ENCODE results near the gene CNGB1.

CNGB1 gene

DNA sequence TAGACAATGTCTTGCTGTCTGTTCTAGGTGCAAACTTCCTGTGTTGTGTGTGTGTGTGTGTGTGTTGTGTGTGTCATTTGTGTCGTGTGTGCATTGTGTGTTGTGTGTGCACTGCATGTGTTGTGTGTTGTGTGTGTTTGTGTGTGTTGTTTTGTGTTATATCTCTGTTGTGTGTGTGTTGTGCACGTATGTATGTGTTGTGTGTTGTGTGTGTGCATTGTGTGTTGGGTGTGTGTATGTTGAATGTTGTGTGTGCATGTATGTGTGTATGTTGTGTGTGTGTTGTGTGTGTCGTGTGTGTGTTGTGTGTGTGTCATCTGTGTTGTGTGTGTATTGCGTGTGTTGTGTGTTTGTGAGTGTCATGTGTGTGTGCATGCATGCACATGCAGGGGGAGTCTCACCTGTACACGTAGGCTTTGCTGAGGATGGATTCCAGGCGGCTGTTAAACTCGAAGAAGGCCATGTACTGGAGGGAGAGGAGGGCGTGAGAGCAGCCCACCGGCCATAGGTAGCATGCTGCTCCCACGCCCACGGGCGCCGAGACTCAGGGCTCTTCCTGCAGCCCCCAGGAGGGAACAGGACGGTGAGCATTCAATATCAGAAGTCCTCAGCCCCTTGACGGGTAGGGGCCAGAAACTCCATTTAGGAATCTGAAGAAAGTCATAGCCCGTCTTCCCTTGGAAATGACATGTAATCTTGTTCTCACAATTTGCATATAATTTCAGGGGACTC is 58.2 kb downstream of the CNGB1 start:
- no peak overlapping the region for H3K27ac Mint-ChIP-seq
- H3K36me3 Mint-ChIP-seq (ENCODE audit: low read depth): no peaks in the 10 kb centered on the region
- no peaks in the 10 kb centered on the region for H3K9me3 Mint-ChIP-seq
- H3K27me3 Mint-ChIP-seq: peaks cover 4% of the 10 kb centered on the region
- DNase-seq: no peak
- H3K4me1 Mint-ChIP-seq: no peaks in the 10 kb centered on the region
- no peak overlapping the region for H3K4me3 Mint-ChIP-seq
- ATAC-seq: no peak

DNA sequence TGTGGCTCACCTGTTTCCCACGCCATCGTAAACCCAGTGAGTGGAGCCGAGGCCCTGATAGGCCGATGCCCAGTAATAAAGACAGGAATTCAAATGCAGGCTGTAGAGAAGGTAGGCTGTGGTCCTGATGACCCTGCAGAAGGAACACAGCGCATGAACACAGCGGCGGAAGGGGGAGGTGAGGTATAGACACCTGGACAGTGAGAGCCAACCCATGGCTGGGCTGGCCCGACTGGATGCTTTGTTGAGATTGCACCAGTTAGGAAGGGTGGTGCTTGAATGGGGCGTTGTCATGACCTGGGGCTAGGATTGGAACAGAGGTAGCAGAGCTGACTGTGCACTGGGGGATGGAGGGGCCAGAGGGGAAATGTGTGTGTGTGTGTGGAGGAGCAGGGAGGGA is 59.2 kb downstream of the CNGB1 start:
- no peaks in the 10 kb centered on the region for H3K4me1 Mint-ChIP-seq
- no peak overlapping the region for H3K27ac Mint-ChIP-seq
- DNase-seq (no peak), ATAC-seq (no peak)
- H3K4me3 Mint-ChIP-seq: no peak overlapping the region
- H3K36me3 Mint-ChIP-seq (ENCODE audit: low read depth): no peaks in the 10 kb centered on the region
- peaks cover 4% of the 10 kb centered on the region for H3K27me3 Mint-ChIP-seq
- no peaks in the 10 kb centered on the region for H3K9me3 Mint-ChIP-seq

DNA sequence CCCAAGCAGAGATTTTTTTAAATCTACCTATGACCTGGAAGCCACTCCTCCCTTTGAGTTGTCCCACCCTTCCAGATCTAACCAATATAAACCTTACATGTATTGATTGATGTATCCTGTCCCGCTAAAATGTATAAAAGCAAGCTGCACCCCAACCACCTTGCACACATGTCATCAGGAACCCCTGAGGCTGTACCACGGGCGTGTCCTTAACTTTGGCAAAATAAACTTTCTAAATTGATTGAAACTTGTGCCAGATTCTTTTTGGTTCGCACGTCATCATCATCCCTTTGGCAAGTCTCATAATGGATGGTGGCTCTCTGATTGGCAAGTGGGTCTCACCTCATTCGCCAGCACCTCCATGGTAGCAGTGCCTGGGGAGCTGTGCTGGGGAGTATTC is 60.2 kb downstream of the CNGB1 start:
- Mint-ChIP-seq H3K36me3 (ENCODE audit: low read depth) (no peaks in the 10 kb centered on the region), H3K4me1 (no peaks in the 10 kb centered on the region), H3K27ac (no peak overlapping the region), H3K4me3 (no peak overlapping the region), H3K27me3 (peaks cover 4% of the 10 kb centered on the region), H3K9me3 (no peaks in the 10 kb centered on the region)
- ATAC-seq (no peak), DNase-seq (no peak)

DNA sequence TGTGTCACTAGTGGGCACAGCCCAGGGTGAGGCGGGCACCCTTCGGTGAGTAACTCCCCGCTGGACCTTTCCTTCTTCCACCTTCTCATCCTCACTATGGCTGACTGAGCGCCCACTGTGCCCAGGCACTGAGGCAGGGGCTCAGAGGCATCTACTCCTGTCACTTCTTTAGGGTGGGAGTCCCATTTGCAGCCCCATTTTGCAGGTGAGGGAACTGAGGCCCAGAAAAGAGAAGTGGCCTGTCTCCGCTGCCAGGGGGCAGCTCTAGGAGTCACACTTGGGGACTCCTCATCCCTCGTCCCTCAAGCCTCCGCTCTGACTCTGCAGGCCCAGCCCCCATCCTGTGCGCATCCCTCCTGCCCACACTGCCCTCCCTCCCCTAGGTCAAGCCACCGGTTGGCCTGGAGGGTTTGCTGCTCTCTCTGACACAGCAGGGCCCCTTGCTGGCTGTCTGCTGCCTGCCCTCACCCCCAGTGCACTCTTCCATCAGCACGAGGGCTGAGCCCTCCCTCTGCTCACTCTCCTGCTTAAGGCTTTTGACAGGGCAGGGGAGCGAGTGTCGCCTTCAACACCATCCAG is 62.4 kb downstream of the CNGB1 start:
- Mint-ChIP-seq H3K27ac (no peak overlapping the region), H3K4me3 (no peak overlapping the region), H3K4me1 (no peaks in the 10 kb centered on the region), H3K36me3 (ENCODE audit: low read depth) (no peaks in the 10 kb centered on the region), H3K27me3 (peaks cover 4% of the 10 kb centered on the region), H3K9me3 (no peaks in the 10 kb centered on the region)
- DNase-seq: no peak
- no peak for ATAC-seq

DNA sequence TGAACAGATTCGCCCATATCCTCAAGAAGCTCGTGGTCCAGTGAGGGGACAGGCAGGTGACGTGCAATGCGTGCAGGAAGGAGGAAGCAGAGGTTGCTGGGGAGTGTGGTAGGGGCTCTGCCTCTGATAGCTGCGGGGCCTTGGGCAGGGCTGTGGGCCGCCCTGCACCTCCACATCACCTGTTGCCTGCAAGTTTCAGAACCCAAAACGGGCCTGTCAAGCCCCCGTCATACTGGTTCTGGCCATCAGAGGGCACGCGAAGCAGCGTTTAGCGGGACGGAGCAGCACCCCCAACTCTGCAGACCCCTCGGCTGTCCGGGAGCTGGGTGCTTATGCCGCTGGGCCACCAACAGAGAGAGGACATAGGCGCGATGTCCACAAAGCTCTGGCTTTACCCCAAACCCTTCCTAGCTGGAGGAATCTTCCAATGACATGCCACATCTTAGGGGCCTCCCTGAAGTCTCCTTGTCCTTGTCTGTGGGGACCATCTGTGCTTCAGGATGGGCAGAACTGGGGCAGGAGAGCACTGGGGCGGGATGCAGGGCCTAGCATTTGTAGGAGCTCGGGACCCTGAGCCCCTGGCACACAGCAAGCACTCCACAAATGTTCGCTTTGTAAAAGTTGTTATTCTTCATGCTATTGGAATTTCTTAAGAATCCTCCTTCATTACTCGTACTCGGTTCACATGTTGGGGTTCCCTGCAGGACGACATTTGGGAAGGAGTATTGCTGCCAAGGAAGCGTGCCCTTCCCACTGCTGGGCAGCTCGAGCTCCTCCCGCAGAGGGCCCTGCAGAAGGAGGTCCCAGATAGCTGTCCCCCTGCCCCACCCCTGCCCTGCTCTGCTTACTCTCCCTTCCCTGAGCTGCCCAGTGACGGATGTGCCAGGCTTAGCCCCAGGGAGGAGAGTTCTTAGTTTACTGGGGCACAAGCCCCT is 64.3 kb downstream of the CNGB1 start:
- peak; percentile 29 for DNase-seq
- Mint-ChIP-seq H3K27ac (no peak overlapping the region), H3K4me1 (no peaks in the 10 kb centered on the region), H3K4me3 (no peak overlapping the region), H3K36me3 (ENCODE audit: low read depth) (no peaks in the 10 kb centered on the region), H3K9me3 (no peaks in the 10 kb centered on the region), H3K27me3 (peaks cover 2% of the 10 kb centered on the region)
- ATAC-seq: no peak

DNA sequence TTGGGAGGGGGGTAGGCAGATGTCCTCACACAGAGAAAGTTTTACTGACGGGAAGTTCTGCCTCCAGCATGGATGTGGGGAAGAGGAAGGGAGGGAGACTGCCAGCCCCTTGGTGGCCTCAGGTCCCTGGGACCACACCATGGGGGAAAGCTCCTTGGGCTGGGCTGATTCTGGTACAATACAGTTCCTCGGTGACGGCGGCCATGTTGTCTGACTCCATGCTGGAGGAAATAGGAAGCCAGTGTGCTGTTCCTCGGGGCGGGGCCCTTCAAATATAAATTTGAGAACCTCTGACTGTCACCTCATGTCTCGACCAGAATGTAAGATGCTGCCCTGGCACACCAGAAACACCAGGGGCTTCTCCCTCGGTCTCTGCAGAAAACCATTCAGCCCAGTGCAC is 66.8 kb downstream of the CNGB1 start:
- Mint-ChIP-seq H3K9me3 (no peaks in the 10 kb centered on the region), H3K4me3 (no peak overlapping the region), H3K4me1 (no peaks in the 10 kb centered on the region), H3K27me3 (peaks cover 10% of the 10 kb centered on the region), H3K27ac (no peak overlapping the region), H3K36me3 (ENCODE audit: low read depth) (no peaks in the 10 kb centered on the region)
- DNase-seq (no peak), ATAC-seq (no peak)

DNA sequence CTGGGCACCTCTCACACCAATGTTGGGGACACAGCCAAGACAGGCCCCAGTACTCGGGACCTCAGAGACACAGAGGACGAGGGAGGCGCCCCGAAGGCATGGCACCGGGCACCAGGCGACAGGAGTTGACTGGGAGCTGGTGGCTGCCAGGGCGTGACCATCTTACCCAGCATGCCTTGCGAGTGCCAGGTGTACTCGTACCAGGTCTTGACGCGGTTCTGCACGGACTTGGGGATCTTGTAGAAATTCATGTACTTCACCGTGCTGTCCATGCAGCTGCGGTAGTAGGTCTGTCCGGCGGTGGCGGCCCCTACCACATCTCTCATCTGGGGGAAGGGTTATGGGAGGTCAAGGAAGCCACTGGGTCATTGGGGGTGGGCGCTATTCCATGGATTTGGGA is 67.3 kb downstream of the CNGB1 start:
- Mint-ChIP-seq H3K36me3 (ENCODE audit: low read depth) (no peaks in the 10 kb centered on the region), H3K27me3 (peaks cover 10% of the 10 kb centered on the region), H3K9me3 (no peaks in the 10 kb centered on the region), H3K4me3 (no peak overlapping the region), H3K27ac (no peak overlapping the region), H3K4me1 (no peaks in the 10 kb centered on the region)
- no peak for ATAC-seq
- no peak for DNase-seq

DNA sequence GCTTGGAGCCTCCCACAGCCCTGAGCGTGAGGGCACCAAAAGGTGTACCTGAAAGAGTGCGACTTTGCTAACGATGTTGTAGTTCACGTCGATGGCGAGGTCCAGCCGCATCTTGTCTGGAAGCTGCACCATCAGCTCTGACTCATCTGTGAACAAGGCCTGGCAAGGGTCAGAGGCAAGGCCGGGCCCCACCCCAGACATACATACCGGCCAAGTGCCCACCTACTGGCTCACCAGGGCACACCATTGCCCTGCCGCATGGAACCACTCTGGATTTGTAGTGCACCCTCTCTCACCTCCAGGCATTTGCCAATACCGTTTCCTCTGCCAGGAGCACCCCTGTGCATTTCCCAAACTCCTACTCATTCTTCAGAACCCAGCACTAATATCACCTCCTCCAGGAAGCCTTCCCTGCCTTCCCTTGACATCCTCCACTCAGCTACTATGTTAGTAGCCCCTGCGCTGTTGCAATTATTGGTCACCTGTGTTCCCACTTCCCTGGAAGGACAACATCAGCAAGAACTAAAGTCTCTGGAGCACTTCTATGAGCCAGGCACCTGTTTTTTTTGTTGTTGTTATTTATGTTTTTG is 69.4 kb downstream of the CNGB1 start:
- Mint-ChIP-seq H3K4me1 (no peaks in the 10 kb centered on the region), H3K4me3 (no peak overlapping the region), H3K9me3 (no peaks in the 10 kb centered on the region), H3K27ac (no peak overlapping the region), H3K27me3 (peaks cover 10% of the 10 kb centered on the region), H3K36me3 (ENCODE audit: low read depth) (no peaks in the 10 kb centered on the region)
- DNase-seq (no peak), ATAC-seq (no peak)

DNA sequence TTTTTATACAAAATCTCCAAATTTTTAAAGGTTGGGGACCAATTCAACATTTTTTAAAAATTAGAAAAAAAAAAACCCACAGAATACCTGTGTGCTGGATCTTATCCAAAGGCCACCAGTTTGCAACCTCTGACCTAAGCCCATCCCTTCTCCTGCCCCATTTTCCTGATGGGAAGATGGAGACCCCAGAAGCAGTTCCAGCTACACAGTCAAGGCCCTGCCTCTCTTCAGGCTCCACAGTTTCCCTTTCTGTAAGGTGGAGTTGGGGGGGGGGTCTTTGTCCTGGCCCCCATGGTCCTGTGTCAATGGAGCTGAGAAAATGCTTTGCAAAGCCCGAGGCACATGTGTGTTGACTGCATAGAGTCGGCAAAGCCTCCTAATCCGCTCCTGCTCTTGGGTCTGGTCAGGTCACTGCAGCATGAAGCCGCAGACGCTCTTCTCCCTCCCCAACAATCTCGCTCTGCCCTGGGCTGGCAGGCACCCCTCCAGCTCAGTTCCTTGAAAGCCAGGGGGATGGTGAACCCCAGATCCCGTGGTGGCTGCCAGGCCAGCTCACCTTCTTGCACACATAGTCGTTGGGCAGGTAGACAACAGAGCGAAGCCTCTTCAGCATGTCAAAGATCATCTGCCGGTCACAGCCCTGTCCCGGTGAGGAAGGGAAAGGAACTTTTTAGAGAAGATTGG is 70.0 kb downstream of the CNGB1 start:
- no peak overlapping the region for H3K4me3 Mint-ChIP-seq
- H3K4me1 Mint-ChIP-seq: no peaks in the 10 kb centered on the region
- H3K9me3 Mint-ChIP-seq: no peaks in the 10 kb centered on the region
- no peaks in the 10 kb centered on the region for H3K36me3 Mint-ChIP-seq (ENCODE audit: low read depth)
- H3K27me3 Mint-ChIP-seq: peaks cover 10% of the 10 kb centered on the region
- ATAC-seq (no peak), DNase-seq (no peak)
- no peak overlapping the region for H3K27ac Mint-ChIP-seq

DNA sequence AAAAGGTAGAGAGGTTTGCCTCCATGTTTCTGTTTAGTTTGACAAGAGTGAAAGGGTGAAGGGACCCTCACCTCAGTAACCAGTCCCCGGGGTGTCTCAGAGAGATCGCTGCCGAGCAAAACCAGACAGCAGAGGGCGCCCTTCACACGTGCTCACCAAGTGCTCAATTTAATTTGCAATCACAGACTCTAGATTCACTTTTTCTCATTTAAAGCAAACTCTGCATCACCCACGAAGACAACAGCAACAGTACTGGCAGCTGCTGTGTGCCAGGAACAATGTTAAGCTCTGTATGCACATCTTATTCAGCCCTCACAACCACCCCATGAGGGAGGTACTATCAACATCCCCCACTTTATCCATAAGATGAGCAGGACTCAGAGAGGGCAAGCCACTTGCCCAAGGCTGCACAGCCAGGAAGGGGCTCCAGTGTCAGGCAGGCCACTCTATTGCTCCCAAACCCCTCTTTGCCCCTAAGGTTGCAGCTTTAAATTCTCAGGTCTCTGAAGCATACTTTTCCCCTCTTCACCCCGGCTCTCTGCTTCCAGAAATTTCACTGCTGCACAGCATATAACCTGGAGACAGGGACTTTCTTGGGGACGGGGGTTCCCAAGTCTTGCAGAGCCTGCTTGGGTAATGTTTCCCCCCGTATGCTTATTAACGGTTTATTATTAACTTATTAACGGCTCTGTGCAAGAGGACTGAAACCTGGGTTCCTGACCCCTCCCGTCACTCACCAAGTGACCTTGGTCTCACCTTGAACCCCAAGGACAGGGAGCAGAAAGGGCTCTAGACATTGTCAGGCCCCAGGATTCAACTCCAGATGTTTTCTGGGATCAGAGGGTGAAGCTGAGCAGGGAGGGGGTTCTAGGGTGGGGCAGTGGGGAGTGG is 70.9 kb downstream of the CNGB1 start:
- no peaks in the 10 kb centered on the region for H3K9me3 Mint-ChIP-seq
- no peak overlapping the region for H3K4me3 Mint-ChIP-seq
- no peaks in the 10 kb centered on the region for H3K4me1 Mint-ChIP-seq
- H3K27me3 Mint-ChIP-seq: peaks cover 10% of the 10 kb centered on the region
- no peaks in the 10 kb centered on the region for H3K36me3 Mint-ChIP-seq (ENCODE audit: low read depth)
- ATAC-seq: peak; percentile 86
- no peak overlapping the region for H3K27ac Mint-ChIP-seq
- peak; percentile 81 for DNase-seq

DNA sequence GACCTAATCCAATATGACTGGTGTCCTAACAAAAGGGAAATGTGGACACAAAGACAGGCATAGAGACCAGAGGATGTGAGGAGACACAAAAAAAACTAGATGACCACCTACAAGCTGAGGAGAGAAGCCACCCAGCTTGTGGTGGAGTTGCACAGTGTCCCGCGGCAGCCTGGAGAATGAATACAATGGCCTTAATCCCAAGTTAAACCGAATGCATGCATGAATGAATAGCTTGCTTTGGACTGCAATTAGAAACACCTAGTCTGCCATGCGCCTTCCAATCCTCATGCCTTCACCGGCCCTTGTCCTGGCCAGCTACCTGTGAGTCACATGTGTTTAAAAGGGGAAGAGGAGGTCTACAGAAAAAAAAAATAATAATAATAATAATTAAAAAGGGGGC is 72.0 kb downstream of the CNGB1 start:
- Mint-ChIP-seq H3K4me1 (no peaks in the 10 kb centered on the region), H3K9me3 (no peaks in the 10 kb centered on the region), H3K36me3 (ENCODE audit: low read depth) (no peaks in the 10 kb centered on the region), H3K27me3 (peaks cover 11% of the 10 kb centered on the region), H3K4me3 (no peak overlapping the region), H3K27ac (no peak overlapping the region)
- ATAC-seq (no peak), DNase-seq (no peak)

DNA sequence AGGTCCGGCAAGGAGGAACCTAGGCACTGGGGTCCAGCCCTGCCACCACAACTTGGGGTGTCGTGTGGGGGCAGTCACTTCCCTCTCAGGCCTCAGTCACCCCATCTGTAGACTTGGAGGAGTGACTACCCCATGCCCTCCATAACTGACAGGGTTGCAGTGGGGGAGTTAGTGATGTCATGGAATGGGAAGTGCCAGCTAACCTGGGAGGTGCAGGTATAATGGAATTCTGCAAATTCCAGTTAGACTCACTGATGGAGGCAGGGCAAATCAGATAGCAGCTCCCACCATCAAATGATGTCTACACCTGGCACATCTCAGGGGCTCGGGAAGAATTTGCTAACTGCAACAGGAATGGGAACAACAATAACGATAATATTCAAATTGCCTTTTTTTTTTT is 72.9 kb downstream of the CNGB1 start:
- H3K36me3 Mint-ChIP-seq (ENCODE audit: low read depth): no peaks in the 10 kb centered on the region
- H3K4me1 Mint-ChIP-seq: no peaks in the 10 kb centered on the region
- ATAC-seq: no peak

DNA sequence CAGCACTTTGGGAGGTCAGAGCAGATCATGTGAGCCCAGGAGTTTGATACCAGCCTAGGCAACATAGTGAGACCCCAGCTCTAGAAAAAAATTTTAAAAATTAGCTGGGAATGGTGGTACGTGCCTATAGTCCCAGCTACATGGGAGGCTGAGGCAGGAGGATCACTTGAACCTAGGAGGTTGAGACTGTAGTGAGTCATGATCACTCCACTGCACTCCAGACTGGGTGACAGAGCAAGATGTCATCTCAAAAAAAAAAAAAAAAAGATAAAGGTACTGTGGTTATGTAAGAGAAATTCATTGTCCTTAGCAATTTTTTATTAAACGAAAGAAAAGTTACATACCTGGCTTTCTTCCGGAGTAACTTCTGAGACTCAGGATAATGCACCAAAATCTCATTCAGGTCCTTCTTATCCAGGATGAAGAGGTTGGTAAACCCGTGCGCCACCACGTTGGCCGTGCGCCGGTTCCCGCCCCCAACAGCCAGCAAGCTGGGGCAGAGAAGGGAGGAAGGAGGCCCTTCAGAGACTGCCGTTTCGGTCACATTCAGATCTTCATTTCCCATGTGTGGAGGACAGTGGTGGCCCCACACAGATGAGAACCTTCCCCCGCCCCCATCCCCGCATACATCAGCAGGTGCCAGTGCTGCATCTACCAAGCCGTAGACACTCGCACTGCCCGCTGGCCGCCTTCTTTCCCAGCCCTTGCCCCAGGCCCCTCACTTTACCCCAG is 73.7 kb downstream of the CNGB1 start:
- no peak for ATAC-seq
- Mint-ChIP-seq H3K4me1 (peaks cover 2% of the 10 kb centered on the region), H3K36me3 (ENCODE audit: low read depth) (no peaks in the 10 kb centered on the region)

More for the DNA sequence above, 72.9 kb downstream of the CNGB1 start:
- no peak overlapping the region for H3K4me3 Mint-ChIP-seq
- H3K9me3 Mint-ChIP-seq: no peaks in the 10 kb centered on the region
- H3K27ac Mint-ChIP-seq: no peak overlapping the region
- DNase-seq: no peak
- peaks cover 11% of the 10 kb centered on the region for H3K27me3 Mint-ChIP-seq

More for the DNA sequence above, 73.7 kb downstream of the CNGB1 start:
- Mint-ChIP-seq H3K27me3 (peaks cover 17% of the 10 kb centered on the region), H3K9me3 (no peaks in the 10 kb centered on the region), H3K4me3 (no peak overlapping the region), H3K27ac (no peak overlapping the region)
- DNase-seq: no peak
